HG03159 (cell line): Measurements from ENCODE around the gene CD244.
"Not testable (repeated sequence)": the region's sequence is repeated elsewhere in the genome, so short reads cannot be mapped to it uniquely, and the experiment has no call there.

Source experiments
- ATAC-seq: cut with Tn5 transposase; IDR thresholded peaks from one replicate; pipeline ENCODE4 v1.9.1; 2021; ENCODE audit warnings: mild to moderate bottlenecking, moderate library complexity; ENCODE audit not compliant: unreplicated experiment

CD244 gene

GRCh38 chr1:160880216-160880615 lies 17.5 kb upstream of the CD244 start:
- no peak for ATAC-seq

- no peak for ATAC-seq
Measured at GRCh38 chr1:160879056-160879455, 16.4 kb upstream of the CD244 start.

GRCh38 chr1:160877221-160877620 lies 14.5 kb upstream of the CD244 start:
- ATAC-seq = no peak

- no peak for ATAC-seq
Measured at GRCh38 chr1:160876311-160876710, 13.6 kb upstream of the CD244 start.

GRCh38 chr1:160875591-160875990 lies 12.9 kb upstream of the CD244 start:
- not testable (repeated sequence) for ATAC-seq

- ATAC-seq = no peak
Measured at GRCh38 chr1:160874935-160875334, 12.2 kb upstream of the CD244 start.

GRCh38 chr1:160868141-160868540 lies 5.5 kb upstream of the CD244 start:
- no peak for ATAC-seq

- ATAC-seq = not testable (repeated sequence)
Measured at GRCh38 chr1:160867651-160868050, 5.0 kb upstream of the CD244 start.

- no peak for ATAC-seq
Measured at GRCh38 chr1:160866695-160867260, 4.1 kb upstream of the CD244 start.

GRCh38 chr1:160866001-160866694 lies 3.5 kb upstream of the CD244 start:
- no peak for ATAC-seq

GRCh38 chr1:160865337-160865736 lies 2.6 kb upstream of the CD244 start:
- ATAC-seq = no peak

GRCh38 chr1:160864173-160864572 lies 1.5 kb upstream of the CD244 start:
- no peak for ATAC-seq

GRCh38 chr1:160863774-160864131 lies 1.1 kb upstream of the CD244 start:
- ATAC-seq = no peak

GRCh38 chr1:160863061-160863773 lies 530 bp upstream of the CD244 start:
- ATAC-seq = no peak

GRCh38 chr1:160860840-160861505 lies 1.7 kb downstream of the CD244 start:
- ATAC-seq = no peak

- no peak for ATAC-seq
Measured at GRCh38 chr1:160859166-160859565, 3.5 kb downstream of the CD244 start.

- no peak for ATAC-seq
Measured at GRCh38 chr1:160858507-160858906, 4.2 kb downstream of the CD244 start.

GRCh38 chr1:160858097-160858496 lies 4.6 kb downstream of the CD244 start:
- ATAC-seq = no peak

GRCh38 chr1:160855181-160855981 lies 7.3 kb downstream of the CD244 start:
- peak; percentile 65 for ATAC-seq

- ATAC-seq = no peak
Measured at GRCh38 chr1:160853754-160854153, 8.9 kb downstream of the CD244 start.

GRCh38 chr1:160853014-160853413 lies 9.7 kb downstream of the CD244 start:
- no peak for ATAC-seq
